Panc1 (cell line): Measurements from ENCODE around the gene MSN. TPM values are rescaled to one million over a fixed set of nuclear protein-coding genes. Genes with fewer than 3 reads are reported as not detected.

Experiments
- ATAC-seq: fragments of 200-7000 bp; cut with Tn5 transposase; 2 replicates; pipeline ENCODE4 v1.9.1; 2020; ENCODE audit warnings: mild to moderate bottlenecking, moderate library complexity
- BruUV-seq: library from RNA; stranded (reverse); fragments of 400-500 nt; replicated peaks from 2 replicates; lab custom pipeline; 2021; lab: Mats Ljungman, UMichigan
- CTCF ChIA-PET: fragments of 300-600 bp; sonication (Branson Sonifier 250); formaldehyde crosslinking; loops from one replicate; lab custom pipeline; 2022; ENCODE audit warnings: antibody characterized with exemption; lab: Charles Lee
- POLR2A ChIA-PET: fragments of 300-600 bp; sonication (Branson Sonifier 250); formaldehyde crosslinking; loops from one replicate; lab custom pipeline; 2022; ENCODE audit warnings: antibody characterized with exemption; lab: Charles Lee
- DNase-seq: peaks from one replicate; pipeline ENCODE4 v3.0.0-alpha.2; 2010; ENCODE audit warnings: low read depth, low spot score
- H3K27ac ChIP-seq: 2 replicates; pipeline ENCODE4 v1.5.1; 2011; ENCODE audit warnings: mild to moderate bottlenecking, low read length, inconsistent platforms
- H3K27me3 ChIP-seq: fragments of 200-500 bp; sonication (Bioruptor generic); 2 replicates; pipeline ENCODE4 v1.6.0; 2014; ENCODE audit warnings: low read length, inconsistent platforms; ENCODE audit not compliant: control insufficient read depth, insufficient read depth
- H3K36me3 ChIP-seq: fragments of 200-500 bp; sonication (Bioruptor generic); 2 replicates; pipeline ENCODE4 v1.5.1; 2014; ENCODE audit warnings: inconsistent platforms, mild to moderate bottlenecking, low read length, moderate library complexity; ENCODE audit not compliant: control insufficient read depth, insufficient read depth
- H3K4me1 ChIP-seq: 2 replicates; pipeline ENCODE4 v1.5.1; 2011; ENCODE audit warnings: inconsistent platforms, mild to moderate bottlenecking, low read length, moderate library complexity; ENCODE audit not compliant: control insufficient read depth, insufficient read depth
- H3K4me3 ChIP-seq, 2 experiments: 2 replicates each; pipeline ENCODE4 v1.5.1; 2011 to 2012; ENCODE audit warnings: low read depth in 2 of 2, low read length in 2 of 2, mild to moderate bottlenecking in 2 of 2, inconsistent platforms in 1 of 2, moderate library complexity in 1 of 2
- H3K9me3 ChIP-seq: fragments of 200-500 bp; sonication (Bioruptor generic); 2 replicates; pipeline ENCODE4 v1.5.1; 2014; ENCODE audit warnings: low read depth, mild to moderate bottlenecking, inconsistent platforms, low read length, moderate library complexity; ENCODE audit not compliant: control insufficient read depth, insufficient read depth
- POLR2AphosphoS5 ChIP-seq: IDR thresholded peaks from 2 replicates; pipeline ENCODE4 v1.6.1; 2012; ENCODE audit warnings: mild to moderate bottlenecking, low read depth, low read length, moderate library complexity
- SIN3A ChIP-seq: IDR thresholded peaks from 2 replicates; pipeline ENCODE4 v1.6.1; 2012; ENCODE audit warnings: low read depth, mild to moderate bottlenecking, low read length, moderate library complexity, borderline replicate concordance; ENCODE audit not compliant: insufficient read depth
- TCF7L2 ChIP-seq: IDR thresholded peaks from 2 replicates; pipeline ENCODE4 v1.6.1; 2011; ENCODE audit warnings: mild to moderate bottlenecking, low read depth, low read length, inconsistent platforms
- in situ Hi-C: cut with HindIII; loops from 2 replicates; pipeline ENCODE4 v1.10.0; 2016; ENCODE audit warnings: low sequenced_read_pairs, low pct_unique_long_range_greater_than_20kb
- intact Hi-C: fragments of 100-400 bp; cut with micrococcal nuclease; formaldehyde crosslinking; loops from one replicate; pipeline ENCODE4 v1.10.0; 2022; ENCODE audit not compliant: unreplicated experiment
- total RNA-seq: library from RNA; stranded (reverse); gene quantifications from one replicate; pipeline ENCODE4 v1.2.1, GENCODE V29; 2021; ENCODE audit not compliant: unreplicated experiment
- TF ChIP-seq, protein P1 (sequence below), 2 experiments: IDR thresholded peaks; 2 replicates each; pipeline ENCODE4 v1.6.1; 2011 to 2012; ENCODE audit warnings: low read depth in 2 of 2, control low read depth in 1 of 2, low read length in 1 of 2, mild to moderate bottlenecking in 1 of 2, moderate library complexity in 1 of 2; ENCODE audit not compliant: insufficient read depth in 1 of 2
- TF ChIP-seq, protein P2 (sequence below): fragments of 450-650 bp; IDR thresholded peaks from 2 replicates; pipeline ENCODE4 v1.5.1; 2017; ENCODE audit warnings: mild to moderate bottlenecking

Gene MSN
- total RNA-seq, 1 experiment from 2014 or later = 185 TPM

DNA sequence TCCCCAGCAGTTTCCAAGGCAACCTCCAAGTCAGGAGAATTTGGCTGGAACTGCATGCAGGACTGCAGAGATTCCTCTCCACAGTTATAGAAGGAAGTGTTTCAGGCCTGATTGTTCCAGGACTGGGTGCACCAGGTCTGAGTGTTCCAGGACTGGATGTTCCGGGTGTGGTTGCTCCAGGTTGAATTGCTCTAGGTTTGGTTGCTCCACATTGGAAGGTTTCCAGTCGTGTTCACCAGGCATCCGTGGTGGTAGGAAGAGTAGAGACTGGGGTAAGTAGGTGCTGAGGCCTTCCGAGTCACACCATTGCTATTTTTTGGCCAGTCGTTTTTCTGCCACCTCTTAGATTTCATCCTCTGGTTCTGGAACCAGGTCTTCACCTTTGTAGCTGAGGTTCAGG is 105.4 kb downstream of the MSN start:
- DNase-seq = no peak
- Histone ChIP-seq H3K4me1 (no peaks in the 10 kb centered on the region), H3K4me3 (no peak overlapping the region), H3K27me3 (no peaks in the 10 kb centered on the region), H3K9me3 (no peaks in the 10 kb centered on the region), H3K27ac (no peak overlapping the region), H3K36me3 (no peaks in the 10 kb centered on the region)
- ChIA-PET CTCF (no interaction called here), POLR2A (no interaction called here)
- intact Hi-C loops (no loop called here), in situ Hi-C loops (no loop called here)
- BruUV-seq = no TSS peak
- no peak for ATAC-seq
- TF ChIP-seq, protein P1, sequence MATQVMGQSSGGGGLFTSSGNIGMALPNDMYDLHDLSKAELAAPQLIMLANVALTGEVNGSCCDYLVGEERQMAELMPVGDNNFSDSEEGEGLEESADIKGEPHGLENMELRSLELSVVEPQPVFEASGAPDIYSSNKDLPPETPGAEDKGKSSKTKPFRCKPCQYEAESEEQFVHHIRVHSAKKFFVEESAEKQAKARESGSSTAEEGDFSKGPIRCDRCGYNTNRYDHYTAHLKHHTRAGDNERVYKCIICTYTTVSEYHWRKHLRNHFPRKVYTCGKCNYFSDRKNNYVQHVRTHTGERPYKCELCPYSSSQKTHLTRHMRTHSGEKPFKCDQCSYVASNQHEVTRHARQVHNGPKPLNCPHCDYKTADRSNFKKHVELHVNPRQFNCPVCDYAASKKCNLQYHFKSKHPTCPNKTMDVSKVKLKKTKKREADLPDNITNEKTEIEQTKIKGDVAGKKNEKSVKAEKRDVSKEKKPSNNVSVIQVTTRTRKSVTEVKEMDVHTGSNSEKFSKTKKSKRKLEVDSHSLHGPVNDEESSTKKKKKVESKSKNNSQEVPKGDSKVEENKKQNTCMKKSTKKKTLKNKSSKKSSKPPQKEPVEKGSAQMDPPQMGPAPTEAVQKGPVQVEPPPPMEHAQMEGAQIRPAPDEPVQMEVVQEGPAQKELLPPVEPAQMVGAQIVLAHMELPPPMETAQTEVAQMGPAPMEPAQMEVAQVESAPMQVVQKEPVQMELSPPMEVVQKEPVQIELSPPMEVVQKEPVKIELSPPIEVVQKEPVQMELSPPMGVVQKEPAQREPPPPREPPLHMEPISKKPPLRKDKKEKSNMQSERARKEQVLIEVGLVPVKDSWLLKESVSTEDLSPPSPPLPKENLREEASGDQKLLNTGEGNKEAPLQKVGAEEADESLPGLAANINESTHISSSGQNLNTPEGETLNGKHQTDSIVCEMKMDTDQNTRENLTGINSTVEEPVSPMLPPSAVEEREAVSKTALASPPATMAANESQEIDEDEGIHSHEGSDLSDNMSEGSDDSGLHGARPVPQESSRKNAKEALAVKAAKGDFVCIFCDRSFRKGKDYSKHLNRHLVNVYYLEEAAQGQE (IDR thresholded peaks at IDR 0.05; ENCODE audit: insufficient read depth in 1 of 2, low read depth in 2 of 2, low read length in 1 of 2) = no peak
- TF ChIP-seq POLR2AphosphoS5 (no peak), SIN3A (no peak)

DNA sequence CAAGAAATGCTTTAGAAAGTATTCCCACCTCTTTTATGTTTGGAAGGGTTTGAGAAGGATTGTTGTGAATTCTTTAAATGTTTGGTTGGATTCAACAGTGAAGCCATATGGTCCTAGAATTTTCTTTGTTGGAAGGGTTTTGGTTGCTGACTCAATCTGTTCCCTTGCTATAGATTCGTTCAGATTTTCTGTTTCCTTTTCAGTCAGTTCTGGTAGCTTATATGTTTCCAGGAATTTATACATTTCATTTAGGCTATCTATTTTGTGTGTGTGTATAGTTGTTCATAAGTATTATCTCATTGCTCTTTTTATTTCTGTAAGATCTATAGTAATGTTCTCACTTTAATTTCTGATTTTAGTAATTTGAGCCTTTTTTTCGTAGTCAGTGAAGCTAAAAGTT is 114.4 kb downstream of the MSN start:
- H3K36me3 ChIP-seq = no peaks in the 10 kb centered on the region
- BruUV-seq = no TSS peak
- in situ Hi-C loops = no loop called here
- DNase-seq = no peak
- TF ChIP-seq, protein P2, sequence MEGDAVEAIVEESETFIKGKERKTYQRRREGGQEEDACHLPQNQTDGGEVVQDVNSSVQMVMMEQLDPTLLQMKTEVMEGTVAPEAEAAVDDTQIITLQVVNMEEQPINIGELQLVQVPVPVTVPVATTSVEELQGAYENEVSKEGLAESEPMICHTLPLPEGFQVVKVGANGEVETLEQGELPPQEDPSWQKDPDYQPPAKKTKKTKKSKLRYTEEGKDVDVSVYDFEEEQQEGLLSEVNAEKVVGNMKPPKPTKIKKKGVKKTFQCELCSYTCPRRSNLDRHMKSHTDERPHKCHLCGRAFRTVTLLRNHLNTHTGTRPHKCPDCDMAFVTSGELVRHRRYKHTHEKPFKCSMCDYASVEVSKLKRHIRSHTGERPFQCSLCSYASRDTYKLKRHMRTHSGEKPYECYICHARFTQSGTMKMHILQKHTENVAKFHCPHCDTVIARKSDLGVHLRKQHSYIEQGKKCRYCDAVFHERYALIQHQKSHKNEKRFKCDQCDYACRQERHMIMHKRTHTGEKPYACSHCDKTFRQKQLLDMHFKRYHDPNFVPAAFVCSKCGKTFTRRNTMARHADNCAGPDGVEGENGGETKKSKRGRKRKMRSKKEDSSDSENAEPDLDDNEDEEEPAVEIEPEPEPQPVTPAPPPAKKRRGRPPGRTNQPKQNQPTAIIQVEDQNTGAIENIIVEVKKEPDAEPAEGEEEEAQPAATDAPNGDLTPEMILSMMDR = no peak
- TF ChIP-seq POLR2AphosphoS5 (no peak), SIN3A (no peak), TCF7L2 (no peak)
- TF ChIP-seq, protein P1 (IDR thresholded peaks at IDR 0.05; ENCODE audit: insufficient read depth in 1 of 2, low read depth in 2 of 2, low read length in 1 of 2) = no peak
- H3K27ac ChIP-seq = no peak overlapping the region
- no peak overlapping the region for H3K4me3 ChIP-seq
- no peaks in the 10 kb centered on the region for H3K27me3 ChIP-seq
- ATAC-seq = no peak
- ChIA-PET CTCF (no interaction called here), POLR2A (no interaction called here)
- intact Hi-C loops = no loop called here
- no peaks in the 10 kb centered on the region for H3K9me3 ChIP-seq
- no peaks in the 10 kb centered on the region for H3K4me1 ChIP-seq
